ENCODE measurements around the gene ZBTB42.

GRCh38 chr14:104821229-104821945 lies 20.5 kb downstream of the ZBTB42 start:
- no peak for TF ChIP-seq ATM (IDR thresholded peaks at IDR 0.05; ENCODE audit: borderline replicate concordance)
- TF ChIP-seq SNRNP70 (IDR thresholded peaks at IDR 0.05; ENCODE audit: low read depth, low read length), result no peak
- TF ChIP-seq, protein P1, sequence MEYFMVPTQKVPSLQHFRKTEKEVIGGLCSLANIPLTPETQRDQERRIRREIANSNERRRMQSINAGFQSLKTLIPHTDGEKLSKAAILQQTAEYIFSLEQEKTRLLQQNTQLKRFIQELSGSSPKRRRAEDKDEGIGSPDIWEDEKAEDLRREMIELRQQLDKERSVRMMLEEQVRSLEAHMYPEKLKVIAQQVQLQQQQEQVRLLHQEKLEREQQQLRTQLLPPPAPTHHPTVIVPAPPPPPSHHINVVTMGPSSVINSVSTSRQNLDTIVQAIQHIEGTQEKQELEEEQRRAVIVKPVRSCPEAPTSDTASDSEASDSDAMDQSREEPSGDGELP (IDR thresholded peaks at IDR 0.05; ENCODE audit: borderline replicate concordance, low read depth), result no peak
- no peak for TF ChIP-seq ZNF747 (CRISPR knock-in tag; IDR thresholded peaks at IDR 0.05; ENCODE audit: borderline replicate concordance)
- TF ChIP-seq, protein P2, sequence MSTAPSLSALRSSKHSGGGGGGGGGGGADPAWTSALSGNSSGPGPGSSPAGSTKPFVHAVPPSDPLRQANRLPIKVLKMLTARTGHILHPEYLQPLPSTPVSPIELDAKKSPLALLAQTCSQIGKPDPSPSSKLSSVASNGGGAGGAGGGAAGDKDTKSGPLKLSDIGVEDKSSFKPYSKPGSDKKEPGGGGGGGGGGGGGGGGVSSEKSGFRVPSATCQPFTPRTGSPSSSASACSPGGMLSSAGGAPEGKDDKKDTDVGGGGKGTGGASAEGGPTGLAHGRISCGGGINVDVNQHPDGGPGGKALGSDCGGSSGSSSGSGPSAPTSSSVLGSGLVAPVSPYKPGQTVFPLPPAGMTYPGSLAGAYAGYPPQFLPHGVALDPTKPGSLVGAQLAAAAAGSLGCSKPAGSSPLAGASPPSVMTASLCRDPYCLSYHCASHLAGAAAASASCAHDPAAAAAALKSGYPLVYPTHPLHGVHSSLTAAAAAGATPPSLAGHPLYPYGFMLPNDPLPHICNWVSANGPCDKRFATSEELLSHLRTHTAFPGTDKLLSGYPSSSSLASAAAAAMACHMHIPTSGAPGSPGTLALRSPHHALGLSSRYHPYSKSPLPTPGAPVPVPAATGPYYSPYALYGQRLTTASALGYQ (CRISPR knock-in tag; IDR thresholded peaks at IDR 0.05), result no peak
- TF ChIP-seq, protein P3, sequence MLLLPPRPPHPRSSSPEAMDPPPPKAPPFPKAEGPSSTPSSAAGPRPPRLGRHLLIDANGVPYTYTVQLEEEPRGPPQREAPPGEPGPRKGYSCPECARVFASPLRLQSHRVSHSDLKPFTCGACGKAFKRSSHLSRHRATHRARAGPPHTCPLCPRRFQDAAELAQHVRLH (CRISPR knock-in tag; IDR thresholded peaks at IDR 0.05; ENCODE audit: borderline replicate concordance, low read depth), result no peak
- TF ChIP-seq ZNF362 (CRISPR knock-in tag; IDR thresholded peaks at IDR 0.05; ENCODE audit: borderline replicate concordance), result no peak
- TF ChIP-seq, protein P4, sequence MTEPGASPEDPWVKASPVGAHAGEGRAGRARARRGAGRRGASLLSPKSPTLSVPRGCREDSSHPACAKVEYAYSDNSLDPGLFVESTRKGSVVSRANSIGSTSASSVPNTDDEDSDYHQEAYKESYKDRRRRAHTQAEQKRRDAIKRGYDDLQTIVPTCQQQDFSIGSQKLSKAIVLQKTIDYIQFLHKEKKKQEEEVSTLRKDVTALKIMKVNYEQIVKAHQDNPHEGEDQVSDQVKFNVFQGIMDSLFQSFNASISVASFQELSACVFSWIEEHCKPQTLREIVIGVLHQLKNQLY (CRISPR knock-in tag; IDR thresholded peaks at IDR 0.05), result no peak
- no peak for TF ChIP-seq CTCF (CRISPR knock-in tag; IDR thresholded peaks at IDR 0.05)

Data from HepG2 (cell line).